Left cardiac atrium (tissue), 4 donors: Measurements from ENCODE around the gene MICAL3. TPM values are rescaled to one million over a fixed set of nuclear protein-coding genes. Genes with fewer than 3 reads are reported as not detected.

Source experiments
- ATAC-seq, 2 donors: fragments of 200-7000 bp; cut with Tn5 transposase; one replicate each; pipeline ENCODE4 v1.9.1; 2020; ENCODE audit warnings: mild to moderate bottlenecking in 2 of 2, moderate library complexity in 2 of 2
- DNase-seq: peaks from one replicate; pipeline ENCODE4 v3.0.0-alpha.2; 2020
- intact Hi-C, 2 donors: fragments of 100-400 bp; cut with DNase I; formaldehyde crosslinking; loops; one replicate each; pipeline versions ENCODE4 v1.14.1 to v1.15.1; 2022 to 2023
- total RNA-seq, 2 donors: library from RNA; stranded (reverse); fragmentation: NEBNext Ultra II Directional; extraction: Animal tissue kit (Norgen Biotek cat#: 25700); gene quantifications; one replicate each; pipeline ENCODE4 v1.2.1, GENCODE V29; 2021
- donor health status: DM: no; HTN: yes; CAD: no.
- donor health status: DM: no; HTN: yes; CAD: no; lungs with severe emphysema.
- donor health status: DM: yes; HTN: yes; CAD: no.
- donor health status: Dilated cardiomyopathy.

MICAL3 gene
- total RNA-seq, 2 donors from 2014 or later = 54.7 to 80.1 TPM

- intact Hi-C loops = no loop called here
- no peak for DNase-seq
- no peak for ATAC-seq
These were observed 58.6 kb downstream of the MICAL3 start for GRCh38 chr22:17965538-17966402.

GRCh38 chr22:17964643-17965042 is 59.7 kb downstream of the MICAL3 start:
- intact Hi-C loops = no loop called here
- DNase-seq = no peak
- no peak for ATAC-seq

- DNase-seq (no peak), ATAC-seq (peak; percentile 57 to 71)
- intact Hi-C loops = no loop called here
These were observed 60.2 kb downstream of the MICAL3 start for GRCh38 chr22:17964156-17964555.

GRCh38 chr22:17963015-17963414 is 61.3 kb downstream of the MICAL3 start:
- DNase-seq = no peak
- intact Hi-C loops = no loop called here
- no peak for ATAC-seq

- no peak for DNase-seq
- intact Hi-C loops = no loop called here
- no peak for ATAC-seq
These were observed 62.2 kb downstream of the MICAL3 start for GRCh38 chr22:17962168-17962567.

- ATAC-seq (no peak), DNase-seq (no peak)
- intact Hi-C loops = no loop called here
These were observed 63.0 kb downstream of the MICAL3 start for GRCh38 chr22:17961446-17961729.

- intact Hi-C loops = no loop called here
- DNase-seq (no peak), ATAC-seq (no peak)
These were observed 63.5 kb downstream of the MICAL3 start for GRCh38 chr22:17960695-17961445.

- intact Hi-C loops = no loop called here
- DNase-seq = no peak
These were observed 64.3 kb downstream of the MICAL3 start for GRCh38 chr22:17960011-17960410.

GRCh38 chr22:17958166-17958565 is 66.2 kb downstream of the MICAL3 start:
- ATAC-seq (no peak), DNase-seq (no peak)
- intact Hi-C loops = no loop called here

More at GRCh38 chr22:17960011-17960410, 64.3 kb downstream of the MICAL3 start:
- no peak for ATAC-seq

- no peak for DNase-seq
These were observed 66.7 kb downstream of the MICAL3 start for GRCh38 chr22:17957693-17958092.

GRCh38 chr22:17957204-17957603 is 67.2 kb downstream of the MICAL3 start:
- intact Hi-C loops = no loop called here
- no peak for DNase-seq
- no peak for ATAC-seq

More at GRCh38 chr22:17957693-17958092, 66.7 kb downstream of the MICAL3 start:
- no peak for ATAC-seq
- intact Hi-C loops = no loop called here

- intact Hi-C loops = no loop called here
- DNase-seq (no peak), ATAC-seq (no peak)
These were observed 67.7 kb downstream of the MICAL3 start for GRCh38 chr22:17956630-17957029.

- ATAC-seq = no peak
- intact Hi-C loops = no loop called here
- no peak for DNase-seq
These were observed 68.6 kb downstream of the MICAL3 start for GRCh38 chr22:17955590-17956379.

- DNase-seq (no peak), ATAC-seq (no peak)
- intact Hi-C loops = no loop called here
These were observed 69.3 kb downstream of the MICAL3 start for GRCh38 chr22:17954860-17955587.

GRCh38 chr22:17954200-17954859 is 70.0 kb downstream of the MICAL3 start:
- intact Hi-C loops = no loop called here
- DNase-seq (no peak), ATAC-seq (no peak)

GRCh38 chr22:17953147-17953546 is 71.2 kb downstream of the MICAL3 start:
- ATAC-seq (no peak), DNase-seq (no peak)
- intact Hi-C loops = no loop called here

GRCh38 chr22:17952273-17952801 is 72.0 kb downstream of the MICAL3 start:
- ATAC-seq (no peak), DNase-seq (no peak)
- intact Hi-C loops = no loop called here

GRCh38 chr22:17951315-17951714 is 73.0 kb downstream of the MICAL3 start:
- DNase-seq (no peak), ATAC-seq (peak; percentile 7 to 46)
- intact Hi-C loops = no loop called here
